ENCODE results near the gene GABRR2.

DNA sequence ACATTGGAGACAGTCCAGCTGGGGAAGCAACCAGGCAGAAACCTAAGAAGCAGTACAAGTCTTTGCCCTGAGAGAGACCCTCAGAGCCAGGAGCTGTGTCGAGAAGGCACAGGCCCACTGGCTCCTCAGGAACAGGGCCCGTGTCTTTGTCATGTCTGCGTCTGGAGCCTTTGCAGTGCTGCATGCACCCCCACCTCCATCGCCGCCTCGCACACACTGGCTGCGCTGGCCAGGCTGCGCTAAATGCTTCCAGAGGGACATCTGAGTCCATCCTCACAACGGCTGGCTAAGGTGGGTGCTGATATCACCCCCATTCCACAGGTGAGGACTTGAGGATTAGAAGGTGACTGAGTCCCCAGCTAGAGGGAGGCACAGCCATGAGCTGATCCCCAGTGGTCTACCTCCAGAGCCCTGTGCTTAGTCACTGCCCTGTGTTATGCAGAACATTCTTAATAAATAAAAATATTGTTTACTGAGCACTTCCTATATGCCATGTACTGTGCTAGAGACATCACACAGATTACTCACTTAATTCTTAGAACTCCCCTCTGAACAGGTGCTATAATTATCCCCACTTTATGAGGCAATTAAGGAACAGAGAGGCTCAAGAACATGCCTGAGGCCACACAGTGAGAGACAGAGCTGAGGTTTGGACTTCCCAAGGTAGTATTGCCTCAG, 27.6 kb downstream of the GABRR2 start:
- TF ChIP-seq, protein P1, sequence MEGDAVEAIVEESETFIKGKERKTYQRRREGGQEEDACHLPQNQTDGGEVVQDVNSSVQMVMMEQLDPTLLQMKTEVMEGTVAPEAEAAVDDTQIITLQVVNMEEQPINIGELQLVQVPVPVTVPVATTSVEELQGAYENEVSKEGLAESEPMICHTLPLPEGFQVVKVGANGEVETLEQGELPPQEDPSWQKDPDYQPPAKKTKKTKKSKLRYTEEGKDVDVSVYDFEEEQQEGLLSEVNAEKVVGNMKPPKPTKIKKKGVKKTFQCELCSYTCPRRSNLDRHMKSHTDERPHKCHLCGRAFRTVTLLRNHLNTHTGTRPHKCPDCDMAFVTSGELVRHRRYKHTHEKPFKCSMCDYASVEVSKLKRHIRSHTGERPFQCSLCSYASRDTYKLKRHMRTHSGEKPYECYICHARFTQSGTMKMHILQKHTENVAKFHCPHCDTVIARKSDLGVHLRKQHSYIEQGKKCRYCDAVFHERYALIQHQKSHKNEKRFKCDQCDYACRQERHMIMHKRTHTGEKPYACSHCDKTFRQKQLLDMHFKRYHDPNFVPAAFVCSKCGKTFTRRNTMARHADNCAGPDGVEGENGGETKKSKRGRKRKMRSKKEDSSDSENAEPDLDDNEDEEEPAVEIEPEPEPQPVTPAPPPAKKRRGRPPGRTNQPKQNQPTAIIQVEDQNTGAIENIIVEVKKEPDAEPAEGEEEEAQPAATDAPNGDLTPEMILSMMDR (IDR thresholded peaks at IDR 0.05; ENCODE audit: insufficient read depth, low read depth, low read length), result no peak
- TF ChIP-seq EZH2 (IDR thresholded peaks at IDR 0.05; ENCODE audit: insufficient read depth, low read length), result no peak
